GM13976 (cell line): ENCODE data around the gene RELL1.

Source experiments
- DNase-seq: peaks from one replicate; pipeline ENCODE4 v3.0.0; 2012; ENCODE audit warnings: low spot score
- CTCF ChIP-seq: IDR thresholded peaks from 2 replicates; pipeline ENCODE4 v1.5.1; 2012; ENCODE audit warnings: borderline replicate concordance, mild to moderate bottlenecking; ENCODE audit not compliant: insufficient read depth; ENCODE audit errors: extremely low read depth, missing control alignments, control extremely low read depth
- in situ Hi-C: fragments of 300-500 bp; cut with MboI; formaldehyde crosslinking; loops from one replicate; pipeline ENCODE4 v1.12.0; 2022; ENCODE audit warnings: low sequenced_read_pairs, mixed read lengths, inconsistent platforms; ENCODE audit not compliant: unreplicated experiment

Gene RELL1

DNA sequence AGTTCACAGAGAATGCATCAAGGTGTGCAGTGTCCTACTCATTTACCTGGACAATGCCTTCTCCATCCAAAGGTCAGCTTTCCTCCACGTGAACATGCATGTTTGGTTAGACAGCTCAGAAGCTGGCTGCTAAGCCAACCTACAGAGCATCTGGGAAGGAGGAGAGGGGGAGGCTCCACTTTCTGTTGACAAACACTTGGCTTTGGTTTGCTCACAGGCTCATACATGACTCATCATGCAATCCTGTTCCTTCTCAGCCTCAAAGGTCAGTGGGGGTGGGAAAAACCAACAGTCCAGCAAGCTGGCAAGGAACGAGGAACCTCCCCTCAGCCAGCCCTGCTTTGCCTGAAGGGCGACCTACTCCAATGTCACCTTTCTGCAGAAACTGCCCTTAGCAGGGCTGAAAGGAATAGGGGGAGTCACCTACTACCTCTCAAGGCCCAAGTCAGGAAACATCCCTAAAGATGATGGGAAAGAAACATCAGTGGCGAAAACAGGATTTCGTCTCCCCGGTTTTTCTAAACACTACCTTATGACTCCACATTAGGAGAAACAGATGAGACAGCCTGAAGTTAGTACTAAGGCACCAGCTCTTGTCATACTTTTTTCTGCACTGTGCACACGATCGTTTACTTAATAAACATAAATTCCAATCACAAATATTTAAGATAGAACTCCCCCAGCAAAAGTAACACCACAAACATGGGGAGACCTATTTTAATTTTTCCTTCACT is 37.9 kb downstream of the RELL1 start:
- TF ChIP-seq CTCF: no peak
- in situ Hi-C loops: no loop called here
- DNase-seq: no peak

DNA sequence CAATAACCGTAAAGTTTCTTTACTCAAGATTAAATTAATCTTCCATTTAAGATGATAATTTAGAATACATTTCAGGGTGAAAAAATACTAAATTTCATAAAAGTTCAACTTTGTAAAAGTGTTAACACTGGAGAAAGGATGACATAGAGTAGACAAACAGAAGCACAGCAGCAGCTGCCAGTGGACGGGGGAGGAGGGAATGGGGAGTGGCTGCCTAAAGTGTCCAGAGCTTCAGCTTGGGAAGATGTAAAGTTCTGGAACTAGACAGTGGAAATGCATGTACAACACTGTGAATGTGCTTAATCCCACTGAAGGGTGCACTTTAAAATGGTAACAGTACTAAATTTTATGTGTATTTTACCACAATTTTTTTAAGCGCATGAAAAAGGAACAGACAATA is 39.9 kb downstream of the RELL1 start:
- in situ Hi-C loops: no loop called here
- no peak for DNase-seq
- no peak for TF ChIP-seq CTCF

DNA sequence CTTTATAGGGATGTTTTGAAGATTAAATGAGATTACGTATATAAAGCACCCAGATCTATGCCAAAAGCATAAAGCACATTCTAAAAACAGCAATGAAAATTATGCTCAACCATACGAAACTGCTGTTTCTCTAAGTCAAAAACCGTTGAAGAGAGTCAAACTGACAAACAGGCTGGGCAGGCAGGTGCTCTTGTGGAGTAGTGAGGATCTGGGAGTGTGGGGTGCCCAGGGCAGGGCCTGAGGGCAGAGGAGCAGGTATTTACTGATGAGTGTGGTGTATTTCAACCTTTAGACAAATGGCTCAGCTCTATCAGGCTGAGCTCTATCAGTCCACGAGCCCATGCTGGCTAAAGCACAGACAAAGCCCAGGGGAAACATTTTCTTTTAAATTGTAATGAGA is 40.4 kb downstream of the RELL1 start:
- in situ Hi-C loops: no loop called here
- TF ChIP-seq CTCF: no peak
- no peak for DNase-seq

GRCh38 chr4:37644962-37645361 is 41.2 kb downstream of the RELL1 start:
- DNase-seq: no peak
- in situ Hi-C loops: no loop called here
- TF ChIP-seq CTCF: no peak

- TF ChIP-seq CTCF: no peak
- DNase-seq: no peak
- in situ Hi-C loops: no loop called here
Observed at GRCh38 chr4:37641886-37642849, 44.0 kb downstream of the RELL1 start.

GRCh38 chr4:37641352-37641751 is 44.8 kb downstream of the RELL1 start:
- no peak for TF ChIP-seq CTCF
- DNase-seq: no peak
- in situ Hi-C loops: no loop called here
